IPS DF 4.7 (cell line): Measurements from ENCODE around the gene C22orf31.

Experiments
- DNase-seq: peaks from one replicate; pipeline ENCODE4 v3.0.0-alpha.2; 2013; ENCODE audit warnings: low spot score; ENCODE audit errors: extremely low read depth

C22orf31 gene

GRCh38 chr22:29081517-29082236 lies 20.0 kb upstream of the C22orf31 start:
- no peak for DNase-seq

GRCh38 chr22:29080106-29080975 lies 18.7 kb upstream of the C22orf31 start:
- DNase-seq, result no peak

- no peak for DNase-seq
Measured at GRCh38 chr22:29079218-29079901, 17.7 kb upstream of the C22orf31 start.

- no peak for DNase-seq
Measured at GRCh38 chr22:29078869-29079207, 17.2 kb upstream of the C22orf31 start.

- DNase-seq, result no peak
Measured at GRCh38 chr22:29078036-29078868, 16.6 kb upstream of the C22orf31 start.

- no peak for DNase-seq
Measured at GRCh38 chr22:29074276-29074772, 12.7 kb upstream of the C22orf31 start.

- DNase-seq, result no peak
Measured at GRCh38 chr22:29073618-29074275, 12.1 kb upstream of the C22orf31 start.

- no peak for DNase-seq
Measured at GRCh38 chr22:29072979-29073617, 11.5 kb upstream of the C22orf31 start, which contains the start of gene KREMEN1. TSS of gene KREMEN1 (plus strand) at chr22:29073035. CDS start at chr22:29073131, 96 bp downstream.

- DNase-seq, result peak; percentile 64
Measured at GRCh38 chr22:29072193-29072978, 10.8 kb upstream of the C22orf31 start.

- DNase-seq, result no peak
Measured at GRCh38 chr22:29071261-29072045, 9.8 kb upstream of the C22orf31 start.

- DNase-seq, result no peak
Measured at GRCh38 chr22:29070490-29070889, 8.9 kb upstream of the C22orf31 start.

- no peak for DNase-seq
Measured at GRCh38 chr22:29069463-29069862, 7.8 kb upstream of the C22orf31 start.

GRCh38 chr22:29065468-29066190 lies 4.0 kb upstream of the C22orf31 start:
- DNase-seq, result no peak

- no peak for DNase-seq
Measured at GRCh38 chr22:29062286-29062821, 723 bp upstream of the C22orf31 start.

- no peak for DNase-seq
Measured at GRCh38 chr22:29060931-29061330, 700 bp downstream of the C22orf31 start.

- no peak for DNase-seq
Measured at GRCh38 chr22:29060251-29060869, 1.3 kb downstream of the C22orf31 start.

GRCh38 chr22:29056472-29056871 lies 5.2 kb downstream of the C22orf31 start:
- no peak for DNase-seq
